SK-MEL-5 (cell line): ENCODE data around the gene NR4A1. TPM values are rescaled to one million over a fixed set of nuclear protein-coding genes. Genes with fewer than 3 reads are reported as not detected.

Source experiments
- DNase-seq: peaks from one replicate; pipeline ENCODE4 v3.0.0-alpha.2; 2016; ENCODE audit warnings: low read depth, low spot score
- in situ Hi-C: cut with HindIII; loops from 2 replicates; pipeline ENCODE4 v1.10.0; 2016; ENCODE audit warnings: low sequenced_read_pairs, high pct_unique_total_duplicates, low pct_unique_long_range_greater_than_20kb
- total RNA-seq: library from RNA; depleted of rRNA; stranded (reverse); fragments of >200 nt; shearing (Covaris generic); gene quantifications from 2 replicates; pipeline ENCODE4 v1.2.3, GENCODE V29; 2014

NR4A1 gene
- total RNA-seq, 1 experiment from 2014 or later = 33.5 TPM

- no peak for DNase-seq
- in situ Hi-C loops = no loop called here
Measured at GRCh38 chr12:52052468-52053186, 1.4 kb downstream of the NR4A1 start.

GRCh38 chr12:52053536-52054209 lies 2.4 kb downstream of the NR4A1 start:
- in situ Hi-C loops = no loop called here
- no peak for DNase-seq

DNA sequence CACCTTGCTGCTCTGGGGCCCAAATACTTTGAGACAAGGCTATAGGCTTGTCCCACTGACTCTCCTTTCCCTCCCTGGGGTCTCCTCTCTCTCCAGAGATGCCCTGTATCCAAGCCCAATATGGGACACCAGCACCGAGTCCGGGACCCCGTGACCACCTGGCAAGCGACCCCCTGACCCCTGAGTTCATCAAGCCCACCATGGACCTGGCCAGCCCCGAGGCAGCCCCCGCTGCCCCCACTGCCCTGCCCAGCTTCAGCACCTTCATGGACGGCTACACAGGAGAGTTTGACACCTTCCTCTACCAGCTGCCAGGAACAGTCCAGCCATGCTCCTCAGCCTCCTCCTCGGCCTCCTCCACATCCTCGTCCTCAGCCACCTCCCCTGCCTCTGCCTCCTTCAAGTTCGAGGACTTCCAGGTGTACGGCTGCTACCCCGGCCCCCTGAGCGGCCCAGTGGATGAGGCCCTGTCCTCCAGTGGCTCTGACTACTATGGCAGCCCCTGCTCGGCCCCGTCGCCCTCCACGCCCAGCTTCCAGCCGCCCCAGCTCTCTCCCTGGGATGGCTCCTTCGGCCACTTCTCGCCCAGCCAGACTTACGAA lies 3.1 kb downstream of the NR4A1 start:
- in situ Hi-C loops = no loop called here
- no peak for DNase-seq

GRCh38 chr12:52054833-52055730 lies 3.8 kb downstream of the NR4A1 start:
- in situ Hi-C loops = no loop called here
- DNase-seq = no peak

DNA sequence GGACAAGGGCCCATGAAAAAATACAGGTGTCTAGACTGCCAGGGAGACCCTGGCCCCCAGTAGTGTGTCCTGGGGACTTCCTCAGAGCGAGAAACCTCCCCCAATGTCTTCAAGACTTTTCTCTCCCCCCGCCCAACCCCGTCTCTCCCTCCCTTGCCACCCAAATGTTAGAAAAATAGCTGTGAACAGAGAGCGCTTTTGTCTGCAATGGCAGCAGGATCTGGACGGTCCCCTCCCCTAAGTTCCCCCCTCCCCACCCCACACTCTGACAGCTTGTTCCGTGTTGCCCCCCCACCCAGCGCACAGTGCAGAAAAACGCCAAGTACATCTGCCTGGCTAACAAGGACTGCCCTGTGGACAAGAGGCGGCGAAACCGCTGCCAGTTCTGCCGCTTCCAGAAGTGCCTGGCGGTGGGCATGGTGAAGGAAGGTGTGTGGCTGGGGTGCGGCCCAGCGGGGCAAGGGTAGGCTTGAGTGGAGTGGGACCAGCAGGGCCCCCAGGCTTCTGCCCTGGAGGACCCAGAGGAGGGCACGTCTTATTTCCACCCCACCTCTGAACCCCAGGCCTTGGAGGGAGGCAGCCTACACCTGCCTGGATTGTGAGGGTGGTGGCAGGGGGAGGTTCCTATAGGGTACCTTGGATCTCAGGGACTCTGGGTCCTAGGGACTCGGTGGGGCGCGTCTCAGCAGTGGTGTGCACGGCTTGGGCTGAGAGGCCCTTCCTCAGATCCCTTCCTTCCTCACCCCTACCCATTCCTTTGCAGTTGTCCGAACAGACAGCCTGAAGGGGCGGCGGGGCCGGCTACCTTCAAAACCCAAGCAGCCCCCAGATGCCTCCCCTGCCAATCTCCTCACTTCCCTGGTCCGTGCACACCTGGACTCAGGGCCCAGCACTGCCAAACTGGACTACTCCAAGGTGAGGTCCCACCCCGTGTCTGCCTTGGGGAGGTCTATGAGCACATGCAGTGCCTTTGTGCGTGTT lies 4.8 kb downstream of the NR4A1 start:
- in situ Hi-C loops = no loop called here
- no peak for DNase-seq

DNA sequence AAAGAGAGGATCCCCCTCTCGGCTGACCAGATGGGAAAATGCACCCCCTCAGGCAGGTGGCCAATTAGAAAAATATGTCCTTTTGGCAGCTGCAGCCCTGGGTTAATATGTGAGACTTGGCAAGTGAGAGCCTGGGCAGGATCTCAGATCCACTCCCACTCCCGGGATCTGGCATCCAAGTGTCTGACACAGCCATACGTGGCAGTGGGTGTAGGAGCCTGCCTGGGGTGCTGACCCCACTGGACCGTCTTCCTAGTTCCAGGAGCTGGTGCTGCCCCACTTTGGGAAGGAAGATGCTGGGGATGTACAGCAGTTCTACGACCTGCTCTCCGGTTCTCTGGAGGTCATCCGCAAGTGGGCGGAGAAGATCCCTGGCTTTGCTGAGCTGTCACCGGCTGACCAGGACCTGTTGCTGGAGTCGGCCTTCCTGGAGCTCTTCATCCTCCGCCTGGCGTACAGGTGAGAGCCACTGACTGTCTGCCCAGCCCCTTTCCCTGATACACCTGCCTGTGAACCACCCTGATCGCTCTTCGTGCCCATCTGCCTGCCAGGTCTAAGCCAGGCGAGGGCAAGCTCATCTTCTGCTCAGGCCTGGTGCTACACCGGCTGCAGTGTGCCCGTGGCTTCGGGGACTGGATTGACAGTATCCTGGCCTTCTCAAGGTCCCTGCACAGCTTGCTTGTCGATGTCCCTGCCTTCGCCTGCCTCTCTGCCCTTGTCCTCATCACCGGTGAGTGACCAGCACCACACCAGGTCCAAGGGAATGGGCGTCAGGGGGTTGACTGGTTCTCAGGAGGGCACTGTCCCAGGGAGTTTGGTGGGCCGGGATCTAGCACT lies 5.8 kb downstream of the NR4A1 start:
- no peak for DNase-seq
- in situ Hi-C loops = no loop called here

DNA sequence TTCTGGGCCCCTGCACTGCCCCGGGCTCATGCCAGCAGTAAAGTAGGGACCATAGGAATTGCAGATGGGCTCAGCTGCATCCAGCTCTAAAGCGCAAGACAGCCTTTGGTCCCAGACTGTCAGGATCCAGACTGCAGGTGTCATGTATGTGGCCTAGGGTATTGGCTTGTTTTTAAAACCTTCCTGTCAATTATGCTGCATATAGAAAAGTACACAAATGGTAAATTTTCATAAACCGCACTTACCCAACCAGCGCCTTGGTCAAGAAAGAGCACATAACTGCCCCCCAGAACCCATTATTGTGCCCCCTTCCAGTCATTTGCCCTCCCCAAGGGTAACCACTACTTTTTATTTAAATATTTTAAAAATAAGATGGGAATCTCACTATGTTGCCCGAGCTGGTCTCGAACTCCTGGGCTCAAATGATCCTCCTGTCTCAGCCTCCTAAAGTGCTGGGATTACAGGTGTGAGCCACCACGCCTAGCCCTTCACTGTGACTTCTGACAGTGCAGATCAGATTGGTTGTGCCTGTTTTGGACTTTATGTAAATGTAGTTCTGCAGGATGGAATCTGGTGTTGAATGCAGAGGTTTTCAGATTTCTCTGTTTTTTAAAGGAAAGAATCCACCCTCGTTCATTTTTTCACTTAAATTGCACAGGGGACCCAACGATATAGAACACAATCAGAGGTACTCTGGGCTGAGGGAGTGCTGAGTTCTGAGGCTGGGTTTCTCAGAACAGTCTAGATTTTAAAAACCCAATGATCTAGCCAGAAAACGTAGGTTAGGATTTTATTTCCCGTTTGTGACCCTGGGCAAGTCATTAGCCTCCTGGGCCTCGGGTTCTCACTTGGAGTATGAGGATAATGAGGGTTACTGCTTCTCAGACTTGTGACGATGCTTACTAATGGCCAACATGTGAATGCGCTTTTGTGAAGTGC lies 6.7 kb downstream of the NR4A1 start:
- in situ Hi-C loops = no loop called here
- DNase-seq = no peak

- DNase-seq = no peak
Measured at GRCh38 chr12:52058631-52059361, 7.6 kb downstream of the NR4A1 start.

GRCh38 chr12:52059582-52060497 lies 8.6 kb downstream of the NR4A1 start:
- no peak for DNase-seq
- in situ Hi-C loops = no loop called here

More at GRCh38 chr12:52058631-52059361, 7.6 kb downstream of the NR4A1 start:
- in situ Hi-C loops = no loop called here

DNA sequence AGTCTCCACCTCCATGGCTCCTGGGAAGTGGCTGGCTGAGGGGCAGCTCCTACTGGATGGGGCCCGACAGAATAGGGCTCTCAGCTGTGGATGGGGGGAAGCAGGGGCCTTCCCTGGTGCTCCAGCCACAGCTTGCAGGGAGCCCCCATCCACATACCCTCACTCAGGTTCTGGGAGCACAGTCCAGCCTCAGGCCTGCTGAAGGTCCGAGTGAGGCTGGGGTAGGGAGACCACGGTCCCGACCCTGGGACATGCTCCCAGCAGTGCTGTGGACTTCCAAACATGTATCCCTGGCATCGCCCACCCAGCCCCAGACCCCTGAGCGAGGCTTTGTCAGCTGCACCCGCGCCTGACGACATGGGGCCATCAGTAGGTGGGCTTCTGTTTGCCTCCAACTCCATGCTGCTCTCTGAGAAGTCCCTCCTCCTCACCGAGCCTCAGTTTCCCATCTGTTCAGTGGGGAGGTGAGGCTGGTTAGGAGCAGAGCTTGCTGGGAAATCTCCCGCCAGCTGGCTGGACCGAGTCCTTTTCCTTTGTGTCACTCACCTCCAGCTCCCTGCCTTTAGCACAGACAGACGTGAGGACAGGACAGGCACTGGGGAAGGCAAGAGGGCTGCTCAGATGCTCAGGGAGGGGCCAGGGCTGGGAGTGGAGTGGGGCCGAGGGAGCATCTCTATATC lies 9.4 kb downstream of the NR4A1 start:
- no peak for DNase-seq
- in situ Hi-C loops = no loop called here

GRCh38 chr12:52061470-52062166 lies 10.4 kb downstream of the NR4A1 start:
- in situ Hi-C loops = no loop called here
- DNase-seq = peak; percentile 97

DNA sequence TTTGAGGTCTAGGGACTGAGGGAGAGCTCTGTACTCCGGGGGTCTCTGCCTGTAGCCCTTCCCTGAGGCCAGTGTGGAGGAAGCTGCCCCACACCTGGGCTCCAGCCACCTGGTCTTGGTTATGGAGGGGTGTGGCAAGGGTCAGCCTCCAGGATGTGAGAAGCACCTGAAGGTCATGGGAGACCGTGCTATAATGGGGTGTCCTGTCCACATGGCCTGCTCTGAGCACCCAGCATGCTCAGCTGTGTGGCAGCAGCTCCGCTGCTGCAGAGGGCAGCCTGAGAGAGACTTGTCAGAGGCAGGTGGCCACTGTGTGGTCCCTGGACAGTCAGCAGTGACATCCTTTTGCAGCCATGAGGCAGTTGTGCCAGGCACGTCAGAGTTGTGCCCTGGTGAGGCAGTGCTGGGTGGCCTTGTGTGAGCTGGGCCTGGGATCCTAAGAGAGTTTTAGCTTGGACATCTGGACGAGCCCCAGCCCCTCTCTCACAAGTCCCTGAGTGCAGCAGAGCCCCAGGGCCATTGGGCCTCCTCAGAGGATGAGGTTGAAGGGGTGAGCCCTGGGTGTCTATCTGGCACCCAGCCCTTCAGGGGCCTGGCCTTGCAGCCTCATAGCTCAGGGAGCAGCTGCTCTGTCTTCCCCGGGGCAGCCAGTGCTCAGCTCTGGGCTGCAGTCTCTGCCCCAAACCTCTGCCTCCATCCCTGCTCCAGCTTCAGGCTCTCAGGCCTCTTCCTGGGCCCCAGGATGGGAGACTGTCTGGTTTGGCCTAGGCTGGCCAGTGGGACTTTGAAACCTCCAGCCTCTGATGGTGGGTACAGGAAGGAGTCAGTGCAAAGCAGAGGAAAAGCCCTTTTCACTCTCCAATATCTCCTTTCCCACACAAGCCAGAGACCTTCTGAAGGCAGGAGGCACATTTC lies 11.2 kb downstream of the NR4A1 start:
- in situ Hi-C loops = no loop called here
- no peak for DNase-seq
